ENCODE measurements around the gene NOM1.
"Not testable (repeated sequence)": the region's sequence is repeated elsewhere in the genome, so short reads cannot be mapped to it uniquely, and the experiment has no call there.

Gene NOM1

GRCh38 chr7:156920487-156921373 is 28.8 kb upstream of the NOM1 start:
- H3K4me3 ChIP-seq (ENCODE audit: low read length); DNase-seq (ENCODE audit: low read depth); H3K9me3 ChIP-seq (ENCODE audit: control insufficient read depth, low read length); H3K9ac ChIP-seq (ENCODE audit: low read length); H3K36me3 ChIP-seq (ENCODE audit: control insufficient read depth, insufficient read depth, low read length, severe bottlenecking); H3K4me1 ChIP-seq (ENCODE audit: control insufficient read depth, insufficient read depth, low read length): not testable (repeated sequence)
- peaks cover 18% of the 10 kb centered on the region for H3K27me3 ChIP-seq (replicated peaks; ENCODE audit: control insufficient read depth, insufficient read depth, low read length)

- not testable (repeated sequence) for H3K4me1 ChIP-seq (ENCODE audit: control insufficient read depth, insufficient read depth, low read length); H3K36me3 ChIP-seq (ENCODE audit: control insufficient read depth, insufficient read depth, low read length, severe bottlenecking); DNase-seq (ENCODE audit: low read depth); H3K9me3 ChIP-seq (ENCODE audit: control insufficient read depth, low read length); H3K4me3 ChIP-seq (ENCODE audit: low read length); H3K9ac ChIP-seq (ENCODE audit: low read length)
- H3K27me3 ChIP-seq (replicated peaks; ENCODE audit: control insufficient read depth, insufficient read depth, low read length) = peaks cover 15% of the 10 kb centered on the region
Measured at GRCh38 chr7:156922304-156922703, 27.2 kb upstream of the NOM1 start.

GRCh38 chr7:156925821-156926220 is 23.7 kb upstream of the NOM1 start:
- not testable (repeated sequence) for H3K36me3 ChIP-seq (ENCODE audit: control insufficient read depth, insufficient read depth, low read length, severe bottlenecking); DNase-seq (ENCODE audit: low read depth); H3K9me3 ChIP-seq (ENCODE audit: control insufficient read depth, low read length); H3K4me1 ChIP-seq (ENCODE audit: control insufficient read depth, insufficient read depth, low read length); H3K4me3 ChIP-seq (ENCODE audit: low read length); H3K9ac ChIP-seq (ENCODE audit: low read length)
- peaks cover 14% of the 10 kb centered on the region for H3K27me3 ChIP-seq (replicated peaks; ENCODE audit: control insufficient read depth, insufficient read depth, low read length)

- Histone ChIP-seq H3K4me1 (ENCODE audit: control insufficient read depth, insufficient read depth, low read length) (no peaks in the 10 kb centered on the region), H3K27me3 (replicated peaks; ENCODE audit: control insufficient read depth, insufficient read depth, low read length) (peaks cover 8% of the 10 kb centered on the region), H3K9ac (ENCODE audit: low read length) (no peak overlapping the region), H3K36me3 (ENCODE audit: control insufficient read depth, insufficient read depth, low read length, severe bottlenecking) (no peaks in the 10 kb centered on the region), H3K4me3 (ENCODE audit: low read length) (no peak overlapping the region), H3K9me3 (ENCODE audit: control insufficient read depth, low read length) (no peaks in the 10 kb centered on the region)
- no peak for DNase-seq (ENCODE audit: low read depth)
Measured at GRCh38 chr7:156927571-156928405, 21.7 kb upstream of the NOM1 start.

- H3K36me3 ChIP-seq (ENCODE audit: control insufficient read depth, insufficient read depth, low read length, severe bottlenecking) = no peaks in the 10 kb centered on the region
- DNase-seq (ENCODE audit: low read depth) = no peak
- no peak overlapping the region for H3K4me3 ChIP-seq (ENCODE audit: low read length)
- H3K4me1 ChIP-seq (ENCODE audit: control insufficient read depth, insufficient read depth, low read length) = no peaks in the 10 kb centered on the region
- no peaks in the 10 kb centered on the region for H3K9me3 ChIP-seq (ENCODE audit: control insufficient read depth, low read length)
- no peak overlapping the region for H3K9ac ChIP-seq (ENCODE audit: low read length)
- H3K27me3 ChIP-seq (replicated peaks; ENCODE audit: control insufficient read depth, insufficient read depth, low read length) = peaks cover 8% of the 10 kb centered on the region
Measured at GRCh38 chr7:156928406-156928747, 21.1 kb upstream of the NOM1 start.

- no peak for DNase-seq (ENCODE audit: low read depth)
- peaks cover 8% of the 10 kb centered on the region for H3K27me3 ChIP-seq (replicated peaks; ENCODE audit: control insufficient read depth, insufficient read depth, low read length)
- H3K9me3 ChIP-seq (ENCODE audit: control insufficient read depth, low read length) = no peaks in the 10 kb centered on the region
- no peaks in the 10 kb centered on the region for H3K36me3 ChIP-seq (ENCODE audit: control insufficient read depth, insufficient read depth, low read length, severe bottlenecking)
- H3K4me3 ChIP-seq (ENCODE audit: low read length) = no peak overlapping the region
- H3K4me1 ChIP-seq (ENCODE audit: control insufficient read depth, insufficient read depth, low read length) = no peaks in the 10 kb centered on the region
- H3K9ac ChIP-seq (ENCODE audit: low read length) = no peak overlapping the region
Measured at GRCh38 chr7:156929789-156930539, 19.5 kb upstream of the NOM1 start.

- no peak for DNase-seq (ENCODE audit: low read depth)
- no peaks in the 10 kb centered on the region for H3K9me3 ChIP-seq (ENCODE audit: control insufficient read depth, low read length)
- H3K36me3 ChIP-seq (ENCODE audit: control insufficient read depth, insufficient read depth, low read length, severe bottlenecking) = no peaks in the 10 kb centered on the region
- no peak overlapping the region for H3K9ac ChIP-seq (ENCODE audit: low read length)
- H3K4me3 ChIP-seq (ENCODE audit: low read length) = no peak overlapping the region
- peaks cover 8% of the 10 kb centered on the region for H3K27me3 ChIP-seq (replicated peaks; ENCODE audit: control insufficient read depth, insufficient read depth, low read length)
- no peaks in the 10 kb centered on the region for H3K4me1 ChIP-seq (ENCODE audit: control insufficient read depth, insufficient read depth, low read length)
Measured at GRCh38 chr7:156932006-156932405, 17.5 kb upstream of the NOM1 start.

- Histone ChIP-seq H3K36me3 (ENCODE audit: control insufficient read depth, insufficient read depth, low read length, severe bottlenecking) (no peaks in the 10 kb centered on the region), H3K27me3 (replicated peaks; ENCODE audit: control insufficient read depth, insufficient read depth, low read length) (no peaks in the 10 kb centered on the region), H3K4me3 (ENCODE audit: low read length) (no peak overlapping the region), H3K9ac (ENCODE audit: low read length) (no peak overlapping the region), H3K4me1 (ENCODE audit: control insufficient read depth, insufficient read depth, low read length) (no peaks in the 10 kb centered on the region), H3K9me3 (ENCODE audit: control insufficient read depth, low read length) (no peaks in the 10 kb centered on the region)
- no peak for DNase-seq (ENCODE audit: low read depth)
Measured at GRCh38 chr7:156935250-156935649, 14.3 kb upstream of the NOM1 start.

GRCh38 chr7:156936766-156937165 is 12.7 kb upstream of the NOM1 start:
- not testable (repeated sequence) for H3K4me1 ChIP-seq (ENCODE audit: control insufficient read depth, insufficient read depth, low read length); H3K9ac ChIP-seq (ENCODE audit: low read length); H3K4me3 ChIP-seq (ENCODE audit: low read length); DNase-seq (ENCODE audit: low read depth); H3K9me3 ChIP-seq (ENCODE audit: control insufficient read depth, low read length); H3K36me3 ChIP-seq (ENCODE audit: control insufficient read depth, insufficient read depth, low read length, severe bottlenecking); H3K27me3 ChIP-seq (replicated peaks; ENCODE audit: control insufficient read depth, insufficient read depth, low read length)

GRCh38 chr7:156940421-156941122 is 8.9 kb upstream of the NOM1 start:
- no peak overlapping the region for H3K4me3 ChIP-seq (ENCODE audit: low read length)
- peaks cover 25% of the 10 kb centered on the region for H3K27me3 ChIP-seq (replicated peaks; ENCODE audit: control insufficient read depth, insufficient read depth, low read length)
- no peak overlapping the region for H3K9ac ChIP-seq (ENCODE audit: low read length)
- no peak for DNase-seq (ENCODE audit: low read depth)
- H3K4me1 ChIP-seq (ENCODE audit: control insufficient read depth, insufficient read depth, low read length) = no peaks in the 10 kb centered on the region
- H3K36me3 ChIP-seq (ENCODE audit: control insufficient read depth, insufficient read depth, low read length, severe bottlenecking) = no peaks in the 10 kb centered on the region
- no peaks in the 10 kb centered on the region for H3K9me3 ChIP-seq (ENCODE audit: control insufficient read depth, low read length)

All from adipocyte (in vitro differentiated cells).